NCI-H748 (cell line): ENCODE data around the gene TRAF7.
"Not testable (repeated sequence)": the region's sequence is repeated elsewhere in the genome, so short reads cannot be mapped to it uniquely, and the experiment has no call there.

Experiments
- DNase-seq: peaks from one replicate; lab custom pipeline; 2025; ENCODE audit not compliant: unreplicated experiment; lab: John Stamatoyannopoulos, UW

Gene TRAF7

GRCh38 chr16:2197765-2198164 is 42.2 kb downstream of the TRAF7 start:
- no peak for DNase-seq

GRCh38 chr16:2198283-2198682 is 42.7 kb downstream of the TRAF7 start:
- DNase-seq, result no peak

- no peak for DNase-seq
Measured at GRCh38 chr16:2199095-2199494, 43.5 kb downstream of the TRAF7 start.

GRCh38 chr16:2199621-2200139 is 44.1 kb downstream of the TRAF7 start:
- no peak for DNase-seq

- DNase-seq, result no peak
Measured at GRCh38 chr16:2200313-2200712, 44.7 kb downstream of the TRAF7 start.

- DNase-seq, result not testable (repeated sequence)
Measured at GRCh38 chr16:2203119-2203688, 47.6 kb downstream of the TRAF7 start.

- no peak for DNase-seq
Measured at GRCh38 chr16:2204416-2205103, 49.0 kb downstream of the TRAF7 start.

- DNase-seq, result peak; percentile 78
Measured at GRCh38 chr16:2205104-2205966, 49.8 kb downstream of the TRAF7 start, which contains the start of gene MLST8. Gene MLST8, plus strand, starts transcription at chr16:2205454. Its CDS starts 632 bp downstream, at chr16:2206086.

- DNase-seq, result no peak
Measured at GRCh38 chr16:2205967-2206313, 50.4 kb downstream of the TRAF7 start.

- DNase-seq, result no peak
Measured at GRCh38 chr16:2206420-2206779, 50.8 kb downstream of the TRAF7 start.

- DNase-seq, result no peak
Measured at GRCh38 chr16:2206780-2207433, 51.3 kb downstream of the TRAF7 start.

- no peak for DNase-seq
Measured at GRCh38 chr16:2207872-2208271, 52.3 kb downstream of the TRAF7 start.

GRCh38 chr16:2208308-2208707 is 52.7 kb downstream of the TRAF7 start:
- no peak for DNase-seq

GRCh38 chr16:2208772-2209171 is 53.2 kb downstream of the TRAF7 start:
- no peak for DNase-seq

GRCh38 chr16:2209258-2210008 is 53.9 kb downstream of the TRAF7 start:
- DNase-seq, result no peak

- DNase-seq, result no peak
Measured at GRCh38 chr16:2210009-2210332, 54.4 kb downstream of the TRAF7 start.

GRCh38 chr16:2210386-2211365 is 55.1 kb downstream of the TRAF7 start, which contains the start of gene BRICD5:
Gene BRICD5, minus strand, starts transcription at chr16:2210863. Its CDS starts 30 bp downstream, at chr16:2210833.
- DNase-seq, result no peak

GRCh38 chr16:2211923-2212347 is 56.4 kb downstream of the TRAF7 start:
- no peak for DNase-seq
